HepG2 (cell line): ENCODE results near the gene ITGB8.

Experiments
- EP300 ChIP-seq, 3 experiments: sonication (generic) in 1 of 3; formaldehyde crosslinking in 1 of 3; IDR thresholded peaks; 2 replicates each; pipeline versions ENCODE4 v1.5.1 to v1.6.1; 2011 to 2020; ENCODE audit warnings: low read depth in 2 of 3, low read length in 2 of 3, borderline replicate concordance in 1 of 3, improper control_type of control experiment in 1 of 3, mild to moderate bottlenecking in 1 of 3, missing genetic modification reagents in 1 of 3, moderate library complexity in 1 of 3
- EZH2 ChIP-seq: conservative IDR thresholded peaks from 2 replicates; pipeline ENCODE4 v1.6.1; 2012; ENCODE audit warnings: mild to moderate bottlenecking, low read depth, low read length, moderate library complexity
- MBD4 ChIP-seq: IDR thresholded peaks from 2 replicates; pipeline ENCODE4 v1.6.1; 2012; ENCODE audit warnings: low read length, inconsistent platforms, borderline replicate concordance
- POLR2A ChIP-seq, 2 experiments: IDR thresholded peaks; 2 replicates each; pipeline ENCODE4 v1.6.1; 2011; ENCODE audit warnings: low read depth in 2 of 2, low read length in 2 of 2, mild to moderate bottlenecking in 1 of 2, moderate library complexity in 1 of 2; ENCODE audit not compliant: insufficient read depth in 1 of 2
- SMARCE1 ChIP-seq: fragments of 450-650 bp; IDR thresholded peaks from 2 replicates; pipeline ENCODE4 v1.6.1; 2017; ENCODE audit warnings: borderline replicate concordance
- SMC3 ChIP-seq: IDR thresholded peaks from 2 replicates; pipeline ENCODE4 v1.6.1; 2011; ENCODE audit warnings: low read length, improper control_type of control experiment
- SRF ChIP-seq: IDR thresholded peaks from 2 replicates; pipeline ENCODE4 v1.6.1; 2011; ENCODE audit warnings: mild to moderate bottlenecking, low read depth, low read length, moderate library complexity
- TBX3 ChIP-seq: fragments of 450-650 bp; IDR thresholded peaks from 2 replicates; pipeline ENCODE4 v1.6.1; 2017; ENCODE audit warnings: antibody characterized with exemption, mild to moderate bottlenecking, inconsistent platforms, borderline replicate concordance
- ZNF501 ChIP-seq: sonication (generic); formaldehyde crosslinking; IDR thresholded peaks from 2 replicates; pipeline ENCODE4 v1.5.1; 2020; ENCODE audit warnings: mild to moderate bottlenecking, moderate library complexity, missing genetic modification reagents
- ZNF530 ChIP-seq: sonication (generic); formaldehyde crosslinking; IDR thresholded peaks from 2 replicates; pipeline ENCODE4 v1.5.0; 2020; ENCODE audit warnings: low read depth, mild to moderate bottlenecking, missing genetic modification reagents
- ZNF749 ChIP-seq: sonication (generic); formaldehyde crosslinking; IDR thresholded peaks from 2 replicates; pipeline ENCODE4 v1.8.0; 2022; ENCODE audit warnings: mild to moderate bottlenecking, missing genetic modification reagents, moderate library complexity, borderline replicate concordance
- ZNF878 ChIP-seq: sonication (generic); formaldehyde crosslinking; IDR thresholded peaks from 2 replicates; pipeline ENCODE4 v1.8.1; 2023; ENCODE audit warnings: mild to moderate bottlenecking, missing genetic modification reagents, moderate library complexity
- TF ChIP-seq, protein P1 (sequence below): sonication (generic); formaldehyde crosslinking; IDR thresholded peaks from 2 replicates; pipeline ENCODE4 v1.8.1; 2022; ENCODE audit warnings: low read depth, mild to moderate bottlenecking, missing genetic modification reagents
- TF ChIP-seq, protein P2 (sequence below): sonication (generic); formaldehyde crosslinking; IDR thresholded peaks from 2 replicates; pipeline ENCODE4 v1.5.0; 2020; ENCODE audit warnings: missing genetic modification reagents

DNA sequence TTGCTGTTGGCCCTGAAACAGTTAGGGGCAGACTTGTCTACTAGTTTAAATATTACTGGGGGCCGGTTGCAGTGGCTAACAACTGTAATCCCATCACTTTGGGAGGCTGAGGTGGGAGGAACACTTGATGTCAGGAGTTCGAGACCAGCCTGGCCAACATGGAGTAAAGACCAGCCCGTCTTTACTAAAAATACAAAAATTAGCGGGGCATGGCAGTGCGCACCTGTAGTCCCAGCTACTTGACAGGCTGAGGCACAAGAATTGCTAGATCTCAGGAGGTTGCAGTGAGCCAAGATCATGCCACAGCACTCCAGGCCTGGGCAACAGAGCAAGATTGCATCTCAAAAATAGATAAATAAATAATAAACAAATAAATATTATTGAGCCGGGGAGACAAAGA, 7.6 kb downstream of the ITGB8 start:
- TF ChIP-seq TBX3, result no peak
- TF ChIP-seq SRF, result no peak
- TF ChIP-seq EZH2, result no peak
- TF ChIP-seq ZNF501 (CRISPR knock-in tag), result no peak
- TF ChIP-seq ZNF878, result no peak
- no peak for TF ChIP-seq MBD4
- no peak for TF ChIP-seq SMARCE1
- TF ChIP-seq, protein P1, sequence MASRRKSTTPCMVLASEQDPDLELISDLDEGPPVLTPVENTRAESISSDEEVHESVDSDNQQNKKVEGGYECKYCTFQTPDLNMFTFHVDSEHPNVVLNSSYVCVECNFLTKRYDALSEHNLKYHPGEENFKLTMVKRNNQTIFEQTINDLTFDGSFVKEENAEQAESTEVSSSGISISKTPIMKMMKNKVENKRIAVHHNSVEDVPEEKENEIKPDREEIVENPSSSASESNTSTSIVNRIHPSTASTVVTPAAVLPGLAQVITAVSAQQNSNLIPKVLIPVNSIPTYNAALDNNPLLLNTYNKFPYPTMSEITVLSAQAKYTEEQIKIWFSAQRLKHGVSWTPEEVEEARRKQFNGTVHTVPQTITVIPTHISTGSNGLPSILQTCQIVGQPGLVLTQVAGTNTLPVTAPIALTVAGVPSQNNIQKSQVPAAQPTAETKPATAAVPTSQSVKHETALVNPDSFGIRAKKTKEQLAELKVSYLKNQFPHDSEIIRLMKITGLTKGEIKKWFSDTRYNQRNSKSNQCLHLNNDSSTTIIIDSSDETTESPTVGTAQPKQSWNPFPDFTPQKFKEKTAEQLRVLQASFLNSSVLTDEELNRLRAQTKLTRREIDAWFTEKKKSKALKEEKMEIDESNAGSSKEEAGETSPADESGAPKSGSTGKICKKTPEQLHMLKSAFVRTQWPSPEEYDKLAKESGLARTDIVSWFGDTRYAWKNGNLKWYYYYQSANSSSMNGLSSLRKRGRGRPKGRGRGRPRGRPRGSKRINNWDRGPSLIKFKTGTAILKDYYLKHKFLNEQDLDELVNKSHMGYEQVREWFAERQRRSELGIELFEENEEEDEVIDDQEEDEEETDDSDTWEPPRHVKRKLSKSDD (CRISPR knock-in tag), result no peak
- no peak for TF ChIP-seq SMC3
- TF ChIP-seq ZNF749 (CRISPR knock-in tag), result no peak
- TF ChIP-seq POLR2A (IDR thresholded peaks at IDR 0.05; ENCODE audit: insufficient read depth in 1 of 2, low read depth in 2 of 2, low read length in 2 of 2), result no peak
- TF ChIP-seq EP300 (IDR thresholded peaks at IDR 0.05; ENCODE audit: low read depth in 2 of 2, low read length in 2 of 2), result no peak
- no peak for TF ChIP-seq EP300 (CRISPR knock-in tag; IDR thresholded peaks at IDR 0.05; ENCODE audit: borderline replicate concordance)
- TF ChIP-seq, protein P2, sequence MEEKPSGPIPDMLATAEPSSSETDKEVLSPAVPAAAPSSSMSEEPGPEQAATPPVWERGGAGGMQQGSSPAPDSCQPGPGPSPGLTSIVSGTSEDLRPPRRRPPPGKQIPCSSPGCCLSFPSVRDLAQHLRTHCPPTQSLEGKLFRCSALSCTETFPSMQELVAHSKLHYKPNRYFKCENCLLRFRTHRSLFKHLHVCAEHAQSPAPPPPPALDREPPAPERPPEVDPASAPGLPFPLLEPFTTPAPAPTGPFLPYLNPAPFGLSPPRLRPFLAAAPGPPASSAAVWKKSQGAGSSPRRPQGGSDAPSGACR, result no peak
- no peak for TF ChIP-seq ZNF530 (CRISPR knock-in tag)
